ENCODE measurements around the gene FBN2.

Gene FBN2

DNA sequence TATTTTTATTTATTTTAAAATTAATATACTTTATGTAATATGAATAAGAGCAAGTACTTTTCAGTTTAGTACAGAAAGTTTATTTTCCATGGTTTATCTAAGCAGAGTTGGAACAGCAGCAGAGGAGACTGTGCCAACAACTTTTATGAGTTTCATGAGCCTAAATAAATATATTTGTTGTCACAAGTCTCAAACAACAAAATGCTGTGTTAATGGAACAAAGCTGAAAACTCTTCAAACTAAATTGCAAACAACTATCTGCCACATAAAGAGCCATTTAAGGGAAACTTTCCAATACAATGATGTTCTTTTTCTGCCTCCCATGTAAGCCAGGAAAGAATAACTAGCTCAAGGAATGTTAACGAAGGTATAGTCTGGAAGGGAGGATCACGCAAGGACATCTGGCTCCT, 96.1 kb downstream of the FBN2 start:
- H3K27ac ChIP-seq: no peak overlapping the region
- TF ChIP-seq ZFX (IDR thresholded peaks at IDR 0.05) (no peak), CTCF (conservative IDR thresholded peaks at IDR 0.05) (no peak)

DNA sequence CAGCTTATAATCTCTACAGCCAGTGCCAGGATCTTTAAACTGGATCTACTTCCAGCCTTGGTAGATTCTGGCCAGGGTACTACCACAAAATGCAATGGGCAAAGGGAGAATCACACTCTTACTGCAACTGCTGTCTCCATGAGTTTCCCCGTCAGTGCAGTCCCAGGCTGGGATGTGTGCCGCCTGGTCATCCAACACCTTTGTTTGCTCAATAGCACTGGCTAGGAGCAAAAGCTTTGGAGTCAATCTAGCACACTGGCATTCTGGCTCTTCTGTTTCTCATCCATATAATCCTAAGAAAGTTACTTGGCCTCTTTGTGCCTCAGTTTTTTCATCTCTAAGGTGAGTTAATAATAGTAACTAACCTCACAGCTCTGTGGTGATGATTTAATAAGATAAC, 96.9 kb downstream of the FBN2 start:
- H3K27ac ChIP-seq: peak overlapping the region; percentile 37; the same call in 1 of the 2 replicates
- no peak for TF ChIP-seq CTCF (conservative IDR thresholded peaks at IDR 0.05)
- no peak for TF ChIP-seq ZFX (IDR thresholded peaks at IDR 0.05)

- TF ChIP-seq ZFX (IDR thresholded peaks at IDR 0.05): no peak
- no peak for TF ChIP-seq CTCF (conservative IDR thresholded peaks at IDR 0.05)
- H3K27ac ChIP-seq: no peak overlapping the region
Measured at GRCh38 chr5:128436749-128437188, 101.3 kb downstream of the FBN2 start.

DNA sequence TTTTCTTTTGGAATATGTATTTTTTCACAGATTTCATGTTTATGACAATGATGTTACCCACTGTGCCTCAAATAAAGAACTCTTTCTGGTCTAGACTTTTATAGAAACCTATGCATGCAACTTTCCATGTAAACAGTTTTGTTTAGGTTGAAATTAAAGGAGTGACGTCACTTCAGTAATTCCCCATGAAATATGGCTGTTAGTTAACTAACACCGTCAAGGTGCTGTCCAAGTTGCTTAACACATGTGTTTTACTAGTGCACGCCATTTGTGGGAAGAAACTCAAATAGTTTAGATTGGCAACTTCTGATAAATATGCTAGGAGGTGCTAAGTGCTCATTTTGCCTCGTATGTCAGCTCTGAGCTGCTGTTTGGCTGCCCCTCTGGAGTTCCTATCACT, 102.2 kb downstream of the FBN2 start:
- TF ChIP-seq CTCF (conservative IDR thresholded peaks at IDR 0.05) (no peak), ZFX (IDR thresholded peaks at IDR 0.05) (no peak)

GRCh38 chr5:128434993-128435392, 103.1 kb downstream of the FBN2 start:
- H3K27ac ChIP-seq: no peak overlapping the region
- TF ChIP-seq ZFX (IDR thresholded peaks at IDR 0.05) (no peak), CTCF (conservative IDR thresholded peaks at IDR 0.05) (no peak)

More for the DNA sequence above, 102.2 kb downstream of the FBN2 start:
- no peak overlapping the region for H3K27ac ChIP-seq

GRCh38 chr5:128432913-128433440, 105.1 kb downstream of the FBN2 start:
- H3K27ac ChIP-seq: no peak overlapping the region
- no peak for TF ChIP-seq ZFX (IDR thresholded peaks at IDR 0.05)
- no peak for TF ChIP-seq CTCF (conservative IDR thresholded peaks at IDR 0.05)

DNA sequence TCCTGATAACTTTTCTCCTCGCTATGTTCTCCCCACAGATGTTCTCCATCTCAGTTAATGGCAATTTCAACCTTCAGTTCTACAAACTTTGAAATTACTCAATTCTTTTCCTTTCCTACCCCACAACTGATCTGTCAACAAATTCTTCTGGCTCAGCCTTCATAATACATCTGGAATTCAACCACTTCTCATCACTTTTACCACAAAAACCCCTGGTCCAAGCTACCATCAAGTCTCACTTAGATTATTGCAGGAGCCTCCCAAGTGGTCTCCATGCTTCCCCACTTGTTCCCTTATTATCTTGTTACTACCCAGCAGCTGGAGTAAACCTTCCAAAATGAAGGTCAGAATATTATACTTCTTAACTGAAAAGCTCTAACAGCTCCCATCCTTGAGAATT, 110.1 kb downstream of the FBN2 start:
- TF ChIP-seq ZFX (IDR thresholded peaks at IDR 0.05): no peak
- TF ChIP-seq CTCF (conservative IDR thresholded peaks at IDR 0.05): no peak
- no peak overlapping the region for H3K27ac ChIP-seq

All from C4-2B (cell line).